ENCODE measurements around the gene KIR3DL3. TPM values are rescaled to one million over a fixed set of nuclear protein-coding genes. Genes with fewer than 3 reads are reported as not detected.
"Not testable (repeated sequence)": the region's sequence is repeated elsewhere in the genome, so short reads cannot be mapped to it uniquely, and the experiment has no call there.

Gene KIR3DL3
- total RNA-seq, 1 experiment from 2014 or later: not detected

DNA sequence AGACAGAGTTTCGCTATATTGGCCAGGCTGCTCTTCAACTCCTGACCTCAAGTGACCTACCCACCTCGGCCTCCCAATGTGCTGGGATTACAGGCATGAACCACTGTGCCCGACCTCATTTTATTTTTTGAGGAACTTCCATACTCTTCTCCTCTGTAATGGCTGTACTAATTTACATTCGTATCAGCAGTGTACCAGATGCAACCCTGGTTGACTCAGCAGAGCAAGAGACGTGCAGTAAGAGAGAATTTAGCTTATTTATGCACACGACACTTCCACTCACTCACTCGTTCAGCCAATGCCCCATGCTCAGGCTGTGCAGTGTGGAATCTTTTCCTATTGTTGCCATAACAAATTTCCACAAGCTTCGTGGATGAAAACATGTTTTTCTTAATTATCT lies 6.9 kb downstream of the KIR3DL3 start:
- Mint-ChIP-seq H3K27me3 (ENCODE audit: unreplicated experiment) (peaks cover 84% of the 10 kb centered on the region), H3K27ac (ENCODE audit: unreplicated experiment) (no peak overlapping the region), H3K36me3 (ENCODE audit: insufficient read depth, unreplicated experiment) (no peaks in the 10 kb centered on the region), H3K9me3 (ENCODE audit: low read depth, unreplicated experiment) (peaks cover 8% of the 10 kb centered on the region), H3K4me1 (ENCODE audit: low read depth, unreplicated experiment) (no peaks in the 10 kb centered on the region), H3K4me3 (ENCODE audit: low read depth, unreplicated experiment) (no peak overlapping the region)
- DNase-seq: no peak
- TF ChIP-seq, protein P1, sequence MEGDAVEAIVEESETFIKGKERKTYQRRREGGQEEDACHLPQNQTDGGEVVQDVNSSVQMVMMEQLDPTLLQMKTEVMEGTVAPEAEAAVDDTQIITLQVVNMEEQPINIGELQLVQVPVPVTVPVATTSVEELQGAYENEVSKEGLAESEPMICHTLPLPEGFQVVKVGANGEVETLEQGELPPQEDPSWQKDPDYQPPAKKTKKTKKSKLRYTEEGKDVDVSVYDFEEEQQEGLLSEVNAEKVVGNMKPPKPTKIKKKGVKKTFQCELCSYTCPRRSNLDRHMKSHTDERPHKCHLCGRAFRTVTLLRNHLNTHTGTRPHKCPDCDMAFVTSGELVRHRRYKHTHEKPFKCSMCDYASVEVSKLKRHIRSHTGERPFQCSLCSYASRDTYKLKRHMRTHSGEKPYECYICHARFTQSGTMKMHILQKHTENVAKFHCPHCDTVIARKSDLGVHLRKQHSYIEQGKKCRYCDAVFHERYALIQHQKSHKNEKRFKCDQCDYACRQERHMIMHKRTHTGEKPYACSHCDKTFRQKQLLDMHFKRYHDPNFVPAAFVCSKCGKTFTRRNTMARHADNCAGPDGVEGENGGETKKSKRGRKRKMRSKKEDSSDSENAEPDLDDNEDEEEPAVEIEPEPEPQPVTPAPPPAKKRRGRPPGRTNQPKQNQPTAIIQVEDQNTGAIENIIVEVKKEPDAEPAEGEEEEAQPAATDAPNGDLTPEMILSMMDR (IDR thresholded peaks at IDR 0.05; ENCODE audit: unreplicated experiment): no peak
- intact Hi-C loops (cut with micrococcal nuclease; ENCODE audit: unreplicated experiment): no loop called here
- no TSS peak for BruUV-seq (replicated peaks)
- CTCF ChIA-PET: no interaction called here

DNA sequence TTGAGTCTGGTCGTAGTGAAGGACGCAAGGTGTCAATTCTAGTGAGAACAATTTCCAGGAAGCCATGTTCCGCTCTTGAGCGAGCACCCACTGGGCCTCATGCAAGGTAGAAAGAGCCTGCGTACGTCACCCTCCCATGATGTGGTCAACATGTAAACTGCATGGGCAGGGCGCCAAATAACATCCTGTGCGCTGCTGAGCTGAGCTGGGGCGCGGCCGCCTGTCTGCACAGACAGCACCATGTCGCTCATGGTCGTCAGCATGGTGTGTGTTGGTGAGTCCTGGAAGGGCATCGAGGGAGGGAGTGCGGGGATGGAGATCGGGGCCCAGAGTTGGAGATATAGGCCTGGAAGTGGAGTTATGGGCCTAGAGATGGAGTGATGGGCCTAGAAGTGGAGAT lies 14.1 kb downstream of the KIR3DL3 start, which contains the start of gene KIR2DL3:
Gene KIR2DL3, plus strand, starts transcription at position 208 of the 400 bp plus-strand sequence. Its CDS starts 33 bp downstream, at position 241.
- H3K9me3 Mint-ChIP-seq (ENCODE audit: low read depth, unreplicated experiment); DNase-seq; H3K4me3 Mint-ChIP-seq (ENCODE audit: low read depth, unreplicated experiment); H3K36me3 Mint-ChIP-seq (ENCODE audit: insufficient read depth, unreplicated experiment); intact Hi-C loops (cut with micrococcal nuclease; ENCODE audit: unreplicated experiment); BruUV-seq (replicated peaks); H3K27ac Mint-ChIP-seq (ENCODE audit: unreplicated experiment); CTCF ChIA-PET; H3K4me1 Mint-ChIP-seq (ENCODE audit: low read depth, unreplicated experiment): not testable (repeated sequence)
- H3K27me3 Mint-ChIP-seq (ENCODE audit: unreplicated experiment): peaks cover 82% of the 10 kb centered on the region

DNA sequence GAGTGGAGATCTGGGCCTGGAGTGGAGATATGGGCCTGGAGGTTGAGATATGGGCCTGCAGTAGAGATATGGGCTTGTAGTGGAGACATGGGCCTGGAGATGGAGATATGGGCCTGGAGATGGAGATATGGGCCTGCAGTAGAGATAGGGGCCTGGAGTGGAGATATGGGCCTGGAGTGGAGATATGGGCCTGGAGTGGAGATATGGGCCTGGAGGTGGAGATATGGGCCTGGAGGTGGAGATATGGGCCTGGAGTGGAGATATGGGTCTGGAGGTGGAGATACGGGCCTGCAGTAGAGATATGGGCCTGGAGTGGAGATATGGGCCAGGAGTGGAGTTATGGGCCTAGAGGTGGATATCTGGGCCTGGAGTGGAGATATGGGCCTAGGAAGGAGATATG lies 14.5 kb downstream of the KIR3DL3 start:
- Mint-ChIP-seq H3K27ac (ENCODE audit: unreplicated experiment) (no peak overlapping the region), H3K4me1 (ENCODE audit: low read depth, unreplicated experiment) (no peaks in the 10 kb centered on the region), H3K4me3 (ENCODE audit: low read depth, unreplicated experiment) (no peak overlapping the region), H3K27me3 (ENCODE audit: unreplicated experiment) (peaks cover 82% of the 10 kb centered on the region), H3K9me3 (ENCODE audit: low read depth, unreplicated experiment) (peaks cover 8% of the 10 kb centered on the region), H3K36me3 (ENCODE audit: insufficient read depth, unreplicated experiment) (no peaks in the 10 kb centered on the region)
- no TSS peak for BruUV-seq (replicated peaks)
- TF ChIP-seq, protein P1 (IDR thresholded peaks at IDR 0.05; ENCODE audit: unreplicated experiment): no peak
- intact Hi-C loops (cut with micrococcal nuclease; ENCODE audit: unreplicated experiment): no loop called here
- CTCF ChIA-PET: no interaction called here
- DNase-seq: no peak

DNA sequence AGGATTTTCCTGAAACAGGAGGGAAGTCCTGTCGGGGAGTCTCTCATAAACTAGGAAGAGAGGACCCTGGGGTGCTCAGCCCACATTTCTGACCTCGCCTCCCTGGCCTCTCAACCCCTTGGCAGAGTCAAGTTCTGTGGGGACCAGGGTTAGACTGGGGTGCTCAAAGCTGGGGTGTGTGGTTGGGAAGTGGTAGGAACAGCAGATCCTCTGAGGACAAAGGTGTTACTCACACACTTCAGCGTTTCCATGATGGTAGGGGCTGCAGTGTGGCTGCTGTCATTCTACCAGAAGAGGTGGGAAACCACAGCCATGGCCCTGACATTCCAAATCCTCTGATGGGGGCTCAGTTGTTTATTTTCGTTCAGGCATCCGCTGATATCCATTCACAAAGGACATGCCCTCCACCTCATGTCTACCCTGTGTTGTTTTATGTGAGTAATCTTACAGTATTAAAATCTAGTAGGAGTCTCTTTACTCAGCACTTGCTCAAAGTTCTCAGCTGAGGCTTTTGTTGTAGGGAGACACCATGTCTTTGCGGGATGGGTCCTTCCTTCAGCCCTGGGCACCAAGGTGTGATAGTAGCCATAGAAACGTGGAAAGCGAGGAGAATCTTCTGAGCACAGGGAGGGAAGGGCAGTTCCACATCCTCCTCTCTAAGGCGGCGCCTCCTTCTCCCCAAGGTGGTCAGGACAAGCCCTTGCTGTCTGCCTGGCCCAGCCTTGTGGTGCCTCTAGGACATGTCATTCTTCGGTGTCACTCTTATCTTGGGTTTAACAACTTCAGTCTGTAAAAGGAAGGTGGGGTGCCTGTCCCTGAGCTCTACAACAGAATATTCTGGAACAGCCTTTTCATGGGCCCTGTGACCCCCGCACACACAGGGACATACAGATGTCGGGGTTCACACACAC lies 15.6 kb downstream of the KIR3DL3 start:
- TF ChIP-seq, protein P1 (IDR thresholded peaks at IDR 0.05; ENCODE audit: unreplicated experiment): no peak
- CTCF ChIA-PET: no interaction called here
- no TSS peak for BruUV-seq (replicated peaks)
- Mint-ChIP-seq H3K27me3 (ENCODE audit: unreplicated experiment) (peaks cover 77% of the 10 kb centered on the region), H3K4me1 (ENCODE audit: low read depth, unreplicated experiment) (no peaks in the 10 kb centered on the region), H3K4me3 (ENCODE audit: low read depth, unreplicated experiment) (no peak overlapping the region), H3K27ac (ENCODE audit: unreplicated experiment) (no peak overlapping the region), H3K36me3 (ENCODE audit: insufficient read depth, unreplicated experiment) (no peaks in the 10 kb centered on the region), H3K9me3 (ENCODE audit: low read depth, unreplicated experiment) (peaks cover 7% of the 10 kb centered on the region)
- intact Hi-C loops (cut with micrococcal nuclease; ENCODE audit: unreplicated experiment): no loop called here
- DNase-seq: no peak

DNA sequence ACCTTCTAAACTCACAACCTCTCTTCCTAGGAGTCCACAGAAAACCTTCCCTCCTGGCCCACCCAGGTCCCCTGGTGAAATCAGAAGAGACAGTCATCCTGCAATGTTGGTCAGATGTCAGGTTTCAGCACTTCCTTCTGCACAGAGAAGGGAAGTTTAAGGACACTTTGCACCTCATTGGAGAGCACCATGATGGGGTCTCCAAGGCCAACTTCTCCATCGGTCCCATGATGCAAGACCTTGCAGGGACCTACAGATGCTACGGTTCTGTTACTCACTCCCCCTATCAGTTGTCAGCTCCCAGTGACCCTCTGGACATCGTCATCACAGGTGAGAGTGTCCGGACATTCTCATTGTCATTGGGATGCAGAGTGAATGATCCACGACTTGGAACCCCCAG lies 17.7 kb downstream of the KIR3DL3 start:
- H3K36me3 Mint-ChIP-seq (ENCODE audit: insufficient read depth, unreplicated experiment); H3K9me3 Mint-ChIP-seq (ENCODE audit: low read depth, unreplicated experiment); CTCF ChIA-PET; DNase-seq; H3K4me1 Mint-ChIP-seq (ENCODE audit: low read depth, unreplicated experiment); H3K27ac Mint-ChIP-seq (ENCODE audit: unreplicated experiment); BruUV-seq (replicated peaks); H3K4me3 Mint-ChIP-seq (ENCODE audit: low read depth, unreplicated experiment); intact Hi-C loops (cut with micrococcal nuclease; ENCODE audit: unreplicated experiment): not testable (repeated sequence)
- peaks cover 61% of the 10 kb centered on the region for H3K27me3 Mint-ChIP-seq (ENCODE audit: unreplicated experiment)

DNA sequence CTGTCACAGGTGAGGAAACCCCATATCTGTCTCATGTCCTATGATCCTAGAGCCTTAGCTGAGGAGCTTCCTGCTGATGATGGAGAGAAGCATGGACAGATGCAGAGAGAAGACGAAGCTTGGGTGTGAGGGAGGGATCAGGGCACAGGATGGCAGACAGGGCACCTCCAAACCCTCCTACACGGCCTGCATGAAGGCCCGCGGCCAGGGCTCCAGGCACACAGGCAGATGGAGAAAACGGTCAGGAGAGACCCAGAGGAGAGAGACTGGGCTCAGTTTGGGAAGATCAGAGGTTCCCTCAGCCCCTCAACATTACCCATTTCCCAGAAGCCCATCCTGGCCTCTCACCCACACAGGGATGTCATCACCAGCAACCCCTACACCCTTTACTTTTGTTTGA lies 19.8 kb downstream of the KIR3DL3 start:
- H3K4me1 Mint-ChIP-seq (ENCODE audit: low read depth, unreplicated experiment); DNase-seq; H3K9me3 Mint-ChIP-seq (ENCODE audit: low read depth, unreplicated experiment); CTCF ChIA-PET; intact Hi-C loops (cut with micrococcal nuclease; ENCODE audit: unreplicated experiment); H3K4me3 Mint-ChIP-seq (ENCODE audit: low read depth, unreplicated experiment); H3K27ac Mint-ChIP-seq (ENCODE audit: unreplicated experiment); H3K36me3 Mint-ChIP-seq (ENCODE audit: insufficient read depth, unreplicated experiment); BruUV-seq (replicated peaks): not testable (repeated sequence)
- H3K27me3 Mint-ChIP-seq (ENCODE audit: unreplicated experiment): peaks cover 68% of the 10 kb centered on the region

DNA sequence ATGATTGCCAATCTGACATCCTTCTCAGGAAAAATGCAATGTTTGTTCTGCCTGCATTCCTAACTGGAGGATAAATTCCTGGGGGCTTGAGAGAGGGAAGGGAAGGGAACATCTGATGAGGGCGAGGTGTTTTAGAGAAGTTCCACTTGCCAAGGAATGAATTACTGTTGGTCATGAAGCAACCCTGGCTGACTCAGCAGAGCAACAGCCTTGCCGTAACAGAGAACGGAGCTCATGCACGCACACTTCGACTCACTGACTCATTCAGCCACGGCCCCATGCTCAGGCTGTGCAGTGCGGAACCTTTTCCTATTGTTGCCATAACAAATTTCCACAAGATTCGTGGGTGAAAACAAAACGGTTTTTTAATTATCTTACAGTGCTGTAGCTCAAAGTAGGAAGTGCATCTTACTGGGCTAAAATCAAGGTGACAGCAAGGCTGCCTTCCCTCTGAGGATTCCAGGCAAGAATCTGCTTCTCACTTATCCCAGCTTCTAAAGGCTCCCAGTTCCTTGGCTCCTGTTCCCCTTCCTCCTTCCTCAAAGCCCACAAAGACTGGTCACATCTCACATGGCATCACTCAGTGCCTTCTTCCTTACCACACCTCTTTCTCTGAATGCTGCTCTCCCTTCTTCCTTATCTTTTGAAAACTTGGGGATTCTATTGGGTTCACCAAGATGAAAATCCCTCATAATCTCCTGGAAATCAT lies 23.5 kb downstream of the KIR3DL3 start:
- peaks cover 64% of the 10 kb centered on the region for H3K27me3 Mint-ChIP-seq (ENCODE audit: unreplicated experiment)
- BruUV-seq (replicated peaks); H3K27ac Mint-ChIP-seq (ENCODE audit: unreplicated experiment); DNase-seq; H3K36me3 Mint-ChIP-seq (ENCODE audit: insufficient read depth, unreplicated experiment); H3K9me3 Mint-ChIP-seq (ENCODE audit: low read depth, unreplicated experiment); H3K4me3 Mint-ChIP-seq (ENCODE audit: low read depth, unreplicated experiment); intact Hi-C loops (cut with micrococcal nuclease; ENCODE audit: unreplicated experiment); CTCF ChIA-PET; H3K4me1 Mint-ChIP-seq (ENCODE audit: low read depth, unreplicated experiment): not testable (repeated sequence)

Measured in Calu3 (cell line).